ENCODE measurements around the gene DLG2.
"Not testable (repeated sequence)": the region's sequence is repeated elsewhere in the genome, so short reads cannot be mapped to it uniquely, and the experiment has no call there.

DLG2 gene

DNA sequence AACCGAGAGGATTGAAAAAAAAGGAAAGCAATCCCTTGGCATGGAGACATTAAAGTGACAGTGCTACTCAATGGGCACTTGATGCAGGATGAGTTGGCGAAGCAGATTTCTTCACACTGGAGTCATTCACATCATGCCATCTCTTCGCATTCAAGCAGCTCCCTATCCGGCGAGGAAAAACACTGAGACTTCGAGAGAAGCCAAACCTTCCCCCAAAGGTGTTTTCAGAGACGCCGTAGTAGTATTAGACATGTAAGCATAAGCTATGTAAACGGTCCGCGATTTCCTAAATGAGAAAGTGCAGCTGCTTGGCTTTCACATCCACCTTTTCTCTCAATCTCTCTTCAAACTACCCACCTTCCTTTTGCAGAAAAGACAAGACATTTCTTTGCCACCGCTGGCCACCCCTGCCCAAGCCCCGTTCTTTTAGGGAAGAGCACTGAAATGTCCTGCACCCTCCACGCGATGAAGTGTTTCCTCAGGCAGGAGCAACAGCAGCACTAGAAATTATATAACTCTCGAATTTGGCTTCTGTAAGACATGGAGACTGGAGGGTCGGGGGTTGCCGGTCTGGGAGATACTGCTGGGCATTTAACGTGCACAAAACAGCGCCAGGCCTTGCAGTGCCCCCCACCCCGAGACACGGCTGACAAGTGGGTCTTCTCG lies at the start of gene DLG2:
TSS of gene DLG2 (minus strand) at position 13 of the 666 bp plus-strand sequence.
- peak; percentile 57 for DNase-seq (ENCODE audit: low spot score)

DNA sequence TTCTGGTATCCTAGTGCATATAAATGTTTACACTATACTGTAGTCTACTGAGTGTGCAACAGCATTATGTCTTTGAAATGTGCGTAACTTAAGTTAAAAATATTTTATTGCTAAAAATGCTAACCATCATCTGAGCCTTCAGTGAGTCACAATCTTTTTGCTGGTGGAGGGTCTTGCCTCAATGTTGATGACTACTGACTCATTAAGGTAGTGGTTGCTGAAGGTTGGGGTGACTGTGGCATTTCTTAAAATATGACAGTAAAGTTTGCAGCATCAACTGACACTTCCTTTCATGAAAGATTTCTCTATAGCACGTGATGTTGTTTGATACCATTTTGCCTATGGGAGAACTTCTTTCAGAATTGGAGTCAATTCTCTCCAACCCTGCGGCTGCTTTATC lies 46.2 kb upstream of the DLG2 start:
- DNase-seq (ENCODE audit: low spot score) = no peak

DNA sequence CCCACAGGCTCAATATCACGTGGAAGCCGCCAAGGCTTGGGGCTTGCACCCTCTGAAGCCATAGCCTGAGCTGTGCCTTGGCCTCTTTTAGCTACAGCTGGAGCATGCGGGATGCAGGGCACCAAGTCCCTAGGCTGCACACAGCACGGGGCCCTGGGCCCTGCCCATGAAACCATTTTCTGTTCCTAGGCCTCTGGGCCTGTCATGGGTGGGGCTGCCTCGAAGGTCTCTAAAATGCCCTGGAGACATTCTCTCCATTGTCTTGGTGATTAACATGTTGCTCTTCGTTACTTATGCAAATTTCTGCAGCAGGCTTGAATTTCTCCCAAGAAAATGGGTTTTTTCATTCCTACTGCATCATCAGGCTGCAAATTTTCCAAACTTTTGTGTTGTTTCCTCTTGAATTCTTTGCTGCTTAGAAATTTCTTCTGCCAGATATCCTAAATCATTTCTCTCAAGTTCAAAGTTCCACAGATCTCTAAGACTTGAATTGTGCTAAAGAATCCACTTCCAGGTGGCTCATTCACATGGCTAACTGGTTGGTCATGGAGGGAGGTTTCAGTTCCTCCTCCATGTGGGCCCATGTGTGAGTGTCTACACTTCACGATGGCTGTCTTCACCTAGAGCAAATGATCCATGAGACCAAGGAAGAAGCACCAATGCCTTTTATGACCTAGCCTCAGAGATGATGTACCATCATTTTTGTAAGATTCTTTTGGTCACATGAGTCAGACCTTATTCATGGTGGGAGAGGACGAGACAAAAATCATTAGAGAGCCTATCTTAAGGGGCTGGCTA lies 45.2 kb upstream of the DLG2 start:
- DNase-seq (ENCODE audit: low spot score) = no peak

DNA sequence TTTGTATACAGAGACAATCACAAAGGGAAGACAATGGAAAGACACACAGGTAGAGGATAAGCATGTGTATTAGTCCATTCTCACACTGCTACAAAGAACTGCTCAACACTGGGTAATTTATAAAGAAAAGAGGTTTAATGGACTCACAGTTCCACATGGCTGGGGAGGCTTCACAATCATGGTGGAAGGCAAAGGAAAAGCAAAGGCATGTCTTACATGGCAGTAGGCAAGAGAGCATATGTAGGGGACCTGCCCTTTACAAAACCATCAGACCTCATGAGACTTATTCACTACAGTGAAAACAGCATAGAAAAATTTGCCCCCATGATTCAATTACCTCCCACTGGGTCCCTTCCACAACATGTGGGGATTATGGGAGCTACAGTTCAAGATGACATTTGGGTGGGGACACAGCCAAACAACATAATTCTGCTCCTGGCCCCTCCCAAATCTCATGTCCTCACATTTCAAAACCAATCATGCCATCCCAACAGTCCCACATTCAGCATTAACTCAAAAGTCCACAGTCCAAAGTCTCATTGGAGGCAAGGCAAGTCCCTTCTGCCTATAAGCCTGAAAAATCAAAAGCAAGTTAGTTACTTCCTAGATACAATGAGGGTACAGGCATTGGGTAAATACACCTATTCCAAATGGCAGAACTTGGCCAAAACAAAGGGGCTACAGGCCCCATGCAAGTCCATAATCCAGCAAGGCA lies 44.0 kb upstream of the DLG2 start:
- not testable (repeated sequence) for DNase-seq (ENCODE audit: low spot score)

DNA sequence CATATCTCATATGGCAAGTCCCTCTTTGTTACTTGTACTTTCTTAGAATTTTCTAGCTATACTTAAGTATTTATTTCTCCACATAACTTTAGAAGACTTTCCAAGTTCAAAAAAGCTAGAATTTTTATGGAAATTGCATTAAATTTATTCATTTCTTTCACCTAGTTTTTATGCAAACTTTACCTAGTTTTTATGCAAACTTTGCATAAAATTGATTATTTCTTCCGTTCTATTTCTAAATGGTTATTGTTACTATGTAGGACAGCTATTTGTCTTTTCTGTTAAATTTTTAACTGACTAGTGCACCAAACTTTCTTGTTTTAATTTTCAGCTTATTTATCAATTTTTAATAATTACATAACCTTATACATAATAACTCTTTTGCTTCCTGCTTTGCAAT lies 41.0 kb upstream of the DLG2 start:
- no peak for DNase-seq (ENCODE audit: low spot score)

DNA sequence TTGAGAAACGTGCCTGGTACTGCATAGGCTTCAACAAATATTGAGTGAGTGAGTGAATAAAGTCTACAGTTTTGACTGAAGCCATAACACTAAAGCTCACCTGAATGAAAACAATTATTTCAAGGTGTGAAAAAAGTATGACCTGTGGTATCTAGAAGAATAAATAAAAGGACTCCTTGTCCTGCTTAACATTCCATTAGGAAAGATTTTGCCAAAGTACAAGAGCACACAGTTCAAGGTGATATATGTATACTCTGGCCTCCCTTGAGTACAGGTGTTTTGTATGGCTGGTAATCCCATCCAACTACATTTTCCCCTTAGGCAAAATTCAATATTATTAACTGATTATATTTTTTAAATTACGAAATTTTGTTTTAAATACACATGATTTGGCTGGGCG lies 39.5 kb upstream of the DLG2 start:
- no peak for DNase-seq (ENCODE audit: low spot score)

DNA sequence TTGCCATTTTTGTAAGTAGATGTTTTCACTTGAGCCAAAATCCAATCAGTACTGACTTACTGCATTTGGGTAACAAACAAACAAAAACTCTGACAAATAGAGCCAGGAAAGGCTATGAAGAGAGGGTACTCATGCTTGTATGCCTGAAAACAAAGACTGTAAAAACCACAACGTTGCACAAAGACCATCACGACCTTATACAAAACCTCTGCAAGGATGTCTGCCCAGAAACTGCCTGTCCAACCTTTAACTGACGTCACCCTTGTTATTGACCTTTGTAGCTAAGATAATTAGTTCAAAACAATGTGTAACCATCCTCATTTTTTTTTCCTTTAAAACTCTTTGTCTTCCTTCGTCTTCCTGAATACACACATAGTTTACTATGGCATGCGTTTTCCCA lies 38.6 kb upstream of the DLG2 start:
- DNase-seq (ENCODE audit: low spot score) = no peak

DNA sequence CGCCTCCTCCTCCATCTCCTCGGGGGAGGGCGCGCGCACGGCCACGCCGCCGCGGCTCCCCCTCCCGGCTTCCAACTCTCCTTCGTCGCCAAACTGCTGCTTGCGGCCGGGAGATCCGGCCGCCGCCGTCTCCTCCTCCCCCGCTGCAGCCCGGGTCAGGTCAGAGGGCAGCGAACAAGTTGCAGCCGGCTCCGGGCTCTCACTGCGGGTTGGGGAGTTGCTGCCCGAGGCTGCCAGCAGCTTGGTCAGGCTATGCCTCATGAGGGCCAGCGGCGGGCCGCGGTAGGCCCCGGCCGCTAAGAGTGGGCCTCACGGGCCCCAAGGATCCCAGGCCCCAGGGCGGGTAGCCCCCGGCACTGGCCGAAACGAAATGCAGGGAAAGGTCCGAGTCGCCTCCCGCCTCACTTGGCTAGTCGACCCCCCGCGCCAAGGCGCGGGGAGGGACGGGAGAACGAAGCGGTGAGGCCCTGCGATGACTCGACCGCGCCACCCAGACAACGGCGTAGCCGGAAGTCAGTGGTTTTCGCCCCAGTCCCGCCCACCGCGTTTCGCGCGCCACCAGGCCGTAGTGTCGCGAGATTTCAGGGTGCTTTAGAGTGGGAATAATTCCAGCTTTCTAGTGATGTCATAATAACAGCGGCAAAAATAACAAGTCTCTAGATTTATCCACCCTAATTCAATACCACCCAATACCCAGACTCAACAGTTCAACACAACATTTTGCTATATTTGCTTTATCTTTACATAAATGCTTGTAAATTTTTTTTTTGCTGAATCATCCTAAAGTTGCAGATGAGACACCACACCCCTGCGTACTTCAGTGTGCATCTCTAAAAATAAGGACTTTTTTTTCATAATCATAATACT lies 37.7 kb upstream of the DLG2 start, which contains the start of gene CREBZF:
TSS of gene CREBZF (minus strand) at position 515 of the 867 bp plus-strand sequence. CDS start at position 261, 254 bp downstream.
- DNase-seq (ENCODE audit: low spot score) = peak; percentile 94

DNA sequence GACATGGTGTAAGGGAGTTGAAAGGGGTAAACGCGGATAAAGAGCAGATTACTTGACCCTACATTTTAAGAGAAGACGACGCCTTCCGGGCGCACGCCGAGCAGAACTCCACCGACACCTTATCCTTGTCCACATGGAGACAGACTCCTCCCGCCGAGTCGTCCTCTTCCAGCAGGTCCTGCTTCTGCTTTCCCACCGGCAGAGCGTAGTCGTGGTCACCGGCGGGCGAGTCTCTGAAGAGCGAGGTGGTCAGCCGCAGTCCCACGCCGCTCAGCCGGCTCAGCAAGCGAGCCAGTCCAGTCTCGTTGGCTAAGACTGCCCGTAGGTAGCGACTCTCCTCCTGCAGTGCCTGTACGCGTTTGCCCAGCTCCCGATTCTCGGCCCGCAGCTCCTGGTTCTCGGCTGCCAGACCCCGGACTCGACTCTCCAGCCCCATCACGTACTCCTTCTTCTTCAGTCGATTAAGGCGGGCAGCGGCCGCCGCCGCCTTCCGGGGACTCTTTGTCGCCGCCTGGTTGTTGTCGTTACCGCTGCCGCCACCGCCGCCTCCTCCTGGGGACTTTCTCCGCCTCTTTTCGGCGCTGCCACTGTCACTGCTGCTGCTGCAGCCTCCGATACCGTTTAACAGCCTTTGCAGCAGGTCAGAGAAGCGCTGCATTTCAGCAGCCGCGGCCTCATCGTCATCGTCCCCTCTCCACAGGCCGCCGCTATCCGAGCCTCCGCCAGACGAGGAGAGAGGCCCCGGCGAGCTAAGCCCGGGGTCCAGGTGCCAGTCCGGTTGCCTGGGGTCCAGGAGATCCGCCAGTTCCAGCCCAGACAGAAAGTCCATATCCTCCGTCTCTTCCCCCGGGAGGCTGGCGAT lies 36.8 kb upstream of the DLG2 start:
- peak; percentile 70 for DNase-seq (ENCODE audit: low spot score)

DNA sequence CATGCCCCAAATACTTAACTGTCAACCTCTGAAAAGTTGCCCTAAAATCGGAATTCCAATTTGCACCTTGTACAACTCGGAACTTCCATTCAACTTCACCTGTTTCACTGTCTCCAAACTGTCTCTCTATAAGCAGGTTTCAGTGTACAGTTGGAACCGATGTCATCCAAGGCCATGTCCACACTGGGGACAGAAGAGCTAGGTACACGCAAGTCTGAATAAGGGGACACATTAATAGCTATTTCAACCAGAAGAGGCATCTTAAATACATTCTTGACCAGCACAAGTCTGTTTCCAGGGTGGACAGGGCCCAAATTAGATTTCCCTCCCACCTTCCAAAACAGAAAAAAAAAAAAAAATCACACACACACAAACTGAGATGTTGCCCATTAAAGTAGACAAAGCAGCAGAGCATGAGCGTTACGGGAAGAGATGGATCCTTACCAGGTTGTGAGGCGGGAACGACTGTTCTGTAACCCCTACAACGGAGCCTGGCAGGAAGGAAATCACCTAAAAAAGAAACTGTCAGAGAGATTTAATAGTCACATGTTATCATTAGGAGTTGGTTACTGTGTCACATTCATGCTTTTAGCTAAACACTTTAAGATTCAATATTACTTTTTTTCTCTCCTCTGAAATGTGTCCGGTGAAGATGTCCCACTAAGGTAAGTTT lies 36.1 kb upstream of the DLG2 start:
- DNase-seq (ENCODE audit: low spot score) = no peak

DNA sequence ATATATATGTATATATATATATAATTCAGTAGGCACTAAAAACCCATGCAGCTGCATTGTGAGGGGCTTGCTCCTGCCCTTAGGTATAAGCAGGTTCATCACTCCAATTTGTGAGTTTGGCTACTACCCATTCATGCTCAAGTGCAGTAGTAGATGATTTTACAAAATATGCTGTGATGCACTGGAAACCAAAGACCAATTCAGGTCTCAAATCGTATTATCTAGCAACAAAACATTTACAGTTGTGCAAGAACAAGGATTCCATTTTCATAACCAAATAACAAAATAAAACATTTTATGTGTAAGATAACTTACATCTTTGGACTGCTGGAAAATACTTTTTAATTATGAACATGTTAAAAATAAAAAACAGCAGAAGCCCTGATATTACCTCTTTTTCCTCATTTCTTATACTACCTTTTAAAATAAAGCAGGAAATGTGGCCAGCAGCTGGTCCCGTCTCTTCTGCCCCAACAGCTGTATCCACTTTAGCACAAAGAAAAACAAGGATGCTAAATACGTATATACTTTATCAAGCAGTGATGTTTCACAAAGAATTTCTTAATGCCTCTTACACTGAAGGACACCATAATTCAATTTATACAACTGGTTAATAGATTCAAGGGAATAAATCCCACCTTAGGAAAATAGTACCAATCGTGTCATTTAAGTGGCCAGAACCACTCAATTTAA lies 35.0 kb upstream of the DLG2 start:
- DNase-seq (ENCODE audit: low spot score) = no peak

DNA sequence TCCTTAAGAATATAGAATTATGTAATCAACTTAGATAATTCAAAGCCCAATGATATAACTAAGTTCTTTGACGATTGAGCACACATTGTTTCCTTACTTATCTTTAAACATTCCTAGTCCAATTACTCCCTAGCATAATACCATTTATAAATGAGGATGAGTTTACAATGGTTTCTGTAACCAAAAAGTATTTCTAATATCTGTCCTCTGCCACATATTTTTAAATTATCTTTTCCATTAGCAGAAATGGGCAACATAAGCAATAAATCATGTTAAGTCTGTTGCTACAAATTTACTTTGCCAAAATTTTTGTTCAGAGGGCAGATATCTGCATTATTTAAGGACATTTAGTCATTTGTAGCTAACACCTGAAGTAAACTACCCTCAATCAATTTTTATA lies 31.0 kb upstream of the DLG2 start:
- DNase-seq (ENCODE audit: low spot score) = no peak

DNA sequence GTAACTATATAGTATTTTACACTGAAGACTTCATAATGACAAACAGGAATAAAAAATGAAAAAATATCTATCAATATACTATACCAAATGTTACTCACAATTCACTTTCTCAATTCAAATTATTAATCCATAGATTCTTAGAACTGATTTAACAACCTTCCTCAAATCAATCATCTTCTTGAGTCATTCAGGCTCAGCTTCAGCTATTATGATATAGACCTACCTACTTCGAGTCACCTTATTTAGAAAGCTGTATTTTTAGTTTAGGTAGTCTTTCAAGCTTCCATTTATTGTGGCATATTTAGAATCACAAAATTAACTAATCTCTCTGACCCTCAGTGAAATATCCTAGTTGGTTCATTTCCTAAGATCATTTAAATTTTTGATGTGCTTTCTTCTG lies 29.6 kb upstream of the DLG2 start:
- DNase-seq (ENCODE audit: low spot score) = no peak

DNA sequence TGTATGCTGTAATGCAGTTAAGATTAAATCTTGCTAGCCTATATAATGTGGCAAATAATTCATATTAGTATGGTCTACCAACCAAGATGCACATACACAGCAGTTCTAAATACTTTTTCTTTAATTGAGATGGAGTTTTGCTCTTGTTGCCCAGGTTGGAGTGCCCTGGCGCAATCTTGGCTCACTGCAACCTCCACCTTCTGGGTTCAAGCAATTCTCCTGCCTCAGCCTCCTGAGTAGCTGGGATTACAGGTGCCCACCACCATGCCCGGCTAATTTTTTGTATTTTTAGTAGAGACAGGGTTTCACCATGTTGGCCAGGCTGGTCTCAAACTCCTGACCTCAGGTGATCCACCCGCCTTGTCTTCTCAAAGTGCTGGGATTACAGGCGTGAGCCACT lies 27.2 kb upstream of the DLG2 start:
- DNase-seq (ENCODE audit: low spot score) = not testable (repeated sequence)

DNA sequence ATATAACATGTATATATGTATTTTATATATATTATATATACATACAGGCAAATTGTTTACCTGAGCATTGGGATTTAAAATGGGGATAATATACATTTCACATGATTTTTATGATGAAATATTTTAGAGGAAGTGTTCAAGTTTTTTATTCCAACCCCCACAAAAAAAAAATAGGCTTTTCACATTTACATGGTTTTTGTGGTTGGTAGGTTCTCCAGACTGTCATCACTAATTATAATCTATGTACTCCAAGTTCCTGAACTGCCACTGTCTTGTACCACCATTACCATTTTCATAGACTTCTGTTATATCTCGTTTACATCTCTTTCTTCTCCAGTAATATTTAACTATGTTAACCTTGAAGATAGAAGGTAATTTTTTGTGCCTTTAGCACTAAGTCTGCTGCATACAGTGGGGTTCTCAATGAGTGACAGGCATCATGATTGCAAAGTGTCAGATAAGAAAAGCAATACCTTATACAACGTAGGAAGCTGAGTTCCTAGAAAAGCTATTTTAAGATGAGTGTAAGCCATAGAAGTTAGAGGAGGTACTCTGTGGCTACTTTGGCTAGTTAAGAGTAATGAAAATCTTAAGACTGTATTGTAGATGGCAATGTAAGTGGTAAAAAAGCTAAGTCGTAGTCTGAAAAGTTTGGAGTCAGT lies 25.8 kb upstream of the DLG2 start:
- DNase-seq (ENCODE audit: low spot score) = no peak

DNA sequence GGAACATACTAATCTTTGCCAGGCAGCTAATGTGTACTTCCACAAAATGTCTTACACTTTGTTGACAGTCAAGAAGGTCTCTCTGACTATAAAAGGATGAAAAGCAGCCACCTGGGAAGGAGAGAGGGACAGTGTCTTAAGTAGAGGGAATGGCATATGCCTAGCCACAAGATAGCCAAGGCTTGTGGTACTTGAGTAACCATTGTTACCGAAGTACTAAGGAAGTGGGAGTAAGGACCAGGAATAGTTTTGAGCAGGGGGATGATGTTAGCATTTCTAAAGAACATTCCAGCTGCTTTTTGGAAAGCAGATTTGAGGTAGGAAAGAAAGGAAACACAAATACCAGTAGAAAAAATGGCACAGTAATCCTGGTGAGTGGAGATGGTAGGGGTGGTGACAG lies 24.0 kb upstream of the DLG2 start:
- no peak for DNase-seq (ENCODE audit: low spot score)

DNA sequence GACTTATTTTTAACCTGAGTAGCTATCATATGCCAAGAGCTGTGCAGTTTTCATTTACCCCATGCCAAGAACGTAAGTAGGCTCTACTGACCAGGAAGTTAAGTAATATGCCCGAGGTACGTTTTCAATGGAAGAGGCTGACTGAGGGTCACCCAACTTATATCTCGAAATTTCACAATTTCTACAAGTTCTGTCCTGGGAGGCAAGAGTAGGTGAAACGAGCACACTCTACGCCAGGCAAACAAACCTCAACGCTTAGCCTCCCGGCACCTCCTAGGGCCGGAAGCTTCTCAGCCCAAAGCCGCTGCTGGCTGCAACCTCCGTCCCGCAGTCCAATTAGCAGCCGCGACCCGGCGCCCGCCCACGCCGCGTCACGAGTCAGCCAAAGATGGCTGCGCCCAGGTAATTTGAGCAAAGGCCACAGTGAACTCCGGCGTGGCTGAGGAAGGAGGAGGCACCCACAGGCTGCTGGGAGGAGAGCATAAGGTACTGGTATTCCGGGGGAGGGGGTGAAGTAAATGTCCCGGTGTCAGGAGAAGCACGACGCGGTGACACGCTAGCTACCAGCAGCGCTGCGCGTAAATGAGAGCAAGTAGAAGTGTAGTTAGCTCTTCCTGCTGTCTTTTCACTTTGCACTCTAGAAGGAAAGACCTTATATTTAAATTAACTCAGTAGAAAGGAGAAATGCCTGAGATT lies 20.6 kb upstream of the DLG2 start, which contains the start of gene TMEM126A:
TSS of gene TMEM126A (plus strand) at position 364 of the 696 bp plus-strand sequence. CDS start 2,289 bp downstream, outside the sequence.
- DNase-seq (ENCODE audit: low spot score) = peak; percentile 92

DNA sequence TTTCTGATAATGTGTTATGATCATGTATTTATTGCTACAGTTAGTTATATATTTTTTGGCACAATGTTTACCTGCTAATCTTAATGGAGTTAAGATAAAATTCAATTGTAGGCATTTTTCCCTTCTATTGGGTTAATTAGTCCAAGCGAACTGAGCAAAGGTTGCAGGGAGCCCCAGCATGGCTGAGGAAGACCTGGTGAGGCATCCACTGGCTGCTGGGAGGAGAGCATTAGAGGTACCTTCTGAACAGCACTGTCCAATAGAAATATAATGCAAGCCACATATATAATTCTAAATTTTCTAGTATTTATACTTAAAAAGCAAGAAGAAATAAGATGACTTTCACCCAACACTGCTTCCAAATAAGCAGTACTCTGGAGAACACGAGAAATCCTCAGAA lies 19.9 kb upstream of the DLG2 start:
- no peak for DNase-seq (ENCODE audit: low spot score)
